GOT3 (cell line): ENCODE measurements around the gene BBS2.
A peak's percentile ranks its signal among the peaks of the same experiment; 100 is the strongest.

Experiments
- DNase-seq: peaks from one replicate; lab custom pipeline; 2025; ENCODE audit warnings: mixed read lengths; lab: John Stamatoyannopoulos, UW

Gene BBS2, protein sequence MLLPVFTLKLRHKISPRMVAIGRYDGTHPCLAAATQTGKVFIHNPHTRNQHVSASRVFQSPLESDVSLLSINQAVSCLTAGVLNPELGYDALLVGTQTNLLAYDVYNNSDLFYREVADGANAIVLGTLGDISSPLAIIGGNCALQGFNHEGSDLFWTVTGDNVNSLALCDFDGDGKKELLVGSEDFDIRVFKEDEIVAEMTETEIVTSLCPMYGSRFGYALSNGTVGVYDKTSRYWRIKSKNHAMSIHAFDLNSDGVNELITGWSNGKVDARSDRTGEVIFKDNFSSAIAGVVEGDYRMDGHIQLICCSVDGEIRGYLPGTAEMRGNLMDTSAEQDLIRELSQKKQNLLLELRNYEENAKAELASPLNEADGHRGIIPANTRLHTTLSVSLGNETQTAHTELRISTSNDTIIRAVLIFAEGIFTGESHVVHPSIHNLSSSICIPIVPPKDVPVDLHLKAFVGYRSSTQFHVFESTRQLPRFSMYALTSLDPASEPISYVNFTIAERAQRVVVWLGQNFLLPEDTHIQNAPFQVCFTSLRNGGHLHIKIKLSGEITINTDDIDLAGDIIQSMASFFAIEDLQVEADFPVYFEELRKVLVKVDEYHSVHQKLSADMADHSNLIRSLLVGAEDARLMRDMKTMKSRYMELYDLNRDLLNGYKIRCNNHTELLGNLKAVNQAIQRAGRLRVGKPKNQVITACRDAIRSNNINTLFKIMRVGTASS

DNA sequence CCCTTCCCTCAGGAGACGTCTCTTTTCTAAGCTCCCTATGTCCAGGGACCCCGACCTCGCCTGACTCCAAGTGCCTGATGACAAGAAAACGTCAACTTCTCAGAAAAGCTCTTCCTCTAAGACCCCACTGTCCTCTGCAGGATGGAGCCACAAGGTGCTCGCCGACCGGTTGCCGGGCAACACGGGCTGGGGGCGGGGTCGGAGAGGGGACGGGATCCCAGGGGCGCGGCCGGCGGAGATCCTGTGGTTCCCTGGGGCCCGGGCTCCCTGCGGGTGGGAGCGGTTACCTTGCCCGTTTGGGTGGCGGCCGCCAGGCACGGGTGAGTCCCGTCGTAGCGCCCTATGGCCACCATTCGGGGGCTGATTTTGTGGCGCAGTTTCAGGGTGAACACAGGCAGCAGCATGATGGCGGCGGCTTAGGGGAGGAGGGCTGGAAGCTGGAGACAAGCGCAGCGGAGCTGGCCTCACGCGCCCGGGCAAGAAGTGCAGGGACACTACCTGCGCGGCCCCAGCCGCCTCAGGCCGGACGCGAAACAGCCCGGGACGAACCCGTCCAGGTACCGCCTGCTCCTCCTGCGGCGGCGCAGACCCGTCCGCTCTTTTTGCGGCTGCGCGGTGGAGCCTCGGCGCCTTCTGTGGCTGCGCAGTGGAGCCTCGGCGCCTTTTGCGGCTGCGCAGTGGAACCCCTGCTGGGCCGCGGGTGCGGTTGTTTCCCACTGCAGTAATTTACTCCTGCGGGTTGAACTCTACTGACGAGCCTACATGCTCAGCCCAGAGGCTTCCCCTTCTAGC, at the start of gene BBS2:
BBS2 (minus strand) TSS at position 566 of the 792 bp plus-strand sequence; CDS start at position 404, 162 bp downstream.
- DNase-seq: peak; percentile 69

DNA sequence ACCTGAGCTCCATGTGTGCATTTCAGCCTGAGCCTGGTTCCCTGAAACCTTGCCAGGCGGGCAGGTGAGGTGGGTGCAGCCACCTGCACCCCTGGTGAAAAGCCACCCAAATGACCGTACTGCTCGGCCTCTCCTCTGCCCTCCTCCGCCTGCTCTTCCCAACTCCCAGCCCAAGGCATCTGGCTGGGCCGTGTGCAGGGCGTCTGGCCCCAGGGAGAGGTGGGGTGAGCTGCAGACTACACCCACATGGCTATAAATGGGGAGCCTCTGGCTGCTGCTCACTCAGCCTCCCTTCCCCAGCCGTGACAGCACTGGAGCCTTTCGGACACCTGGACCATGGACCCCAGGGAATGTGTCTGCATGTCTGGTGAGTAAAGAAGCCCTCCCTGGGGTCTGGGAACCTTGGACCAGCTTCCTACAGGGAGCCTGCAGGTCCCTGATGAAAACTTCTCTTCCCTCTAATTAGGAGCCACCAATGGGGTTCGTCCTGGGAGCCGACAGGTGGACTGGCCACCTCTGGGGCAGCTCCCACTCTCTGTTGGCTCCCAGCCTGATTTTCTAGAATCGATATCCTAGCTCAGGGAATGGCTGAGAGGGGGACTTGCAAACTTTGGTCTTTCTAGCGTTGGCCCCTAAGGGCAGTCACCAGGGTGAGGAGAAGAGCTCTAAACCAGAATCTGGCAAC, 45.1 kb upstream of the BBS2 start, which contains the start of gene MT4:
MT4 (plus strand) TSS at position 281 of the 685 bp plus-strand sequence; CDS start at position 337, 56 bp downstream.
- DNase-seq: no peak

DNA sequence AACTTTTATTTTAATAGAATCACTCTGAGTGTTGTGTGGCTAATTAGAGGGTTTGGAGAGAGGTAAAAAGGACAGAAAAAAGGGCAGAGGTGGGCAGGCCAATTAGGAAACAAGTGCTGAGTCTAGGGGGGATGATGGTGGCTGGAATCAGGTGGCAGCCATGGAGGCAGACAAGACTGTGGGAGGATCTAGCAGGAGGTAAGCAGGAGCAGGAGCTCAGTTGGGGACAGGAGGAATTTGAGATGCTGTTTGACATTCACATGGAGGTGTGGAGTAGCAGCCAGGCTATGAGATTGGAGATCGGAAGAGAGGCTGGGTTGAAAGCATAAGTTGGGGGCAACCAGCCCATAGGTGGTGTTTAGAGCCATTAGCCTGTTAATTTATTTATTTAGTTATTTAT, 41.3 kb upstream of the BBS2 start:
- DNase-seq: no peak

DNA sequence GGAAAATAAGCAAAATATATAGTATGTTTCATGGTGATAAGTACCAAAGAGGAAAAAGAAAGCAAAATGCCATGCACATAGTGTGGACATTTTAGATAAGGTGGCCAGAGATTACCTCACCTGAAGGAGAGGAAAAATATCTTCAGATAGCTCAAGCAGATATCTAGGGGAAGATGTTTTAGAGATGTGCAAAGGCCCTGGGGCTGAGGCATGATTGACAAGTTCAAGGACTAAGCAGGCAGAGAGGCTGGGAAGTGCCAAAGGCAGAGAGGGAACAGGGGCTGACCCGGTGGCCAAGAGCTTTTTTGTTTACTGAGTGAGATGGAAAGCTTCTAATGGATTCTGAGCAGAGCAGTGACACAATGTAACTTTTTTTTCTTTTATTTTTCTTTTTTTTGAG, 40.6 kb upstream of the BBS2 start:
- DNase-seq: no peak

DNA sequence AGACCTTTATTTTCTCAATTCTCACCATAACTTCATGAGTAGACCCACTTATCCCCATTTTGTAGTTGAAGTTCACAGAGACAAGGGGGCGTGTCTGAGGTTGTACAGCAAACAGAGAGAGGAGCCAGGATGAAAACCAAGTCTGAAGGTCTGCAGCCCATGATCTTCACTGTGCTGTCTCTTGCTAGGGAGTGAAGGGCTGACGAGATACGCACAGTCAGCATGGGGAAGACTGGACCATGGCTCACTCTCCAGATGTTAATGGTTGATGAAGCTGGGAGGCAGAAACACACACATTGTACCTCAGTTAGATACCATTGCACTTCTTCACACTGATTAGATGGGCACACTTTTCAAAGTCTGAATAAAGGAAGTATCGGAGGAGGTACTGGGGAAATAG, 39.3 kb upstream of the BBS2 start:
- no peak for DNase-seq

DNA sequence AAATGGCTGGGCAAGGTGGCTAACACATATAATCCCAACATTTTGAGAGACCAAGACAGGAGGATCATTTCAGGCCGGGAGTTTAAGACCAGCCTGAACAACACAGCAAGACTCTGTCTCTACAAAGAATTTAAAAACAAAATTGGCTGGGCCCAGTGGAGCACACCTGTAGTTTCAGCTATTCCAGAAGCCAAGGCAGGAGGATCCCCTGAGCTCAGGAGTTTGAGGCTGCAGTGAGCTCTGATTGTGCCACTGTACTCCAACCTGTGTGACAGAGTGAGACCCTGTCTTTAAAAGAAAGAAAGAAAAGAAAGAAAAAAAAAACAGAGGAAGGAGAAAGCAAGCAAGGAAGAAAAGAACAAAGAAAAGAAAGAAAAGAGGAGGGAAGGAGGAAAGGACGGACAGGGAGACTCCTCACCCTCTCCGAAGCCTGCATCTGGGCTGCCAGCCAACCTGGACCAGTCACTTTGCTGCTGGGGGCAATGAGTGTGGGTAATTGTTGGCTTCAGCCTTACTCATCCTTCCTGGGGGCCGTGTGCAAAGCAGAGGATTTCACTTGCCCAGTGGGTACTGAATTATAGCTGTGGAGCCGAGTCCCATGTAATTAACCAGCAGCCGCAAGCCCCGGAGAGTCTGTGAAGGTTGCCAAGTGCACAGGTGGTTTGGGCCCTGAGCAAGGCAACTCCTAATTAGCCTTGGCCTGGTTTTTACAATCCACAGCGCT, 38.4 kb upstream of the BBS2 start:
- no peak for DNase-seq

DNA sequence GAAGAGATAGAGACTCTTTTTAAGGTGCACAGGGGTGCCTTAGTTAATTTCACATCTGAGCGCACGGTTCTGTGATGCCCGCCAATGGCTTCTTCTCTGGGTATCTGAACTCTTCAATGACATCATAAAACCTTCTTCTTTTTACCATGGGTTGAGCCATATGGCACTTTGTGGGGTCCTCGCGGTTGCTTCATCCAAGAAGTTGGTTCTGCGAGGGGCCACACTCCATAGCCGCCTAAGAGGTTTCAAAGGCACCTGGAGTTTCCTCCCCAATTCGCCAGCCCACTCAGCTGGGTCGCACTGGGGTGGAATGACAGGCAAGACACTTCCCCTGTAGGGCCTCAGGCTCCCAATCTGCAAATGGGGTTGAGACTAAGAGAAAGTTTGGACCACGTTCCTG, 34.6 kb upstream of the BBS2 start:
- no peak for DNase-seq

DNA sequence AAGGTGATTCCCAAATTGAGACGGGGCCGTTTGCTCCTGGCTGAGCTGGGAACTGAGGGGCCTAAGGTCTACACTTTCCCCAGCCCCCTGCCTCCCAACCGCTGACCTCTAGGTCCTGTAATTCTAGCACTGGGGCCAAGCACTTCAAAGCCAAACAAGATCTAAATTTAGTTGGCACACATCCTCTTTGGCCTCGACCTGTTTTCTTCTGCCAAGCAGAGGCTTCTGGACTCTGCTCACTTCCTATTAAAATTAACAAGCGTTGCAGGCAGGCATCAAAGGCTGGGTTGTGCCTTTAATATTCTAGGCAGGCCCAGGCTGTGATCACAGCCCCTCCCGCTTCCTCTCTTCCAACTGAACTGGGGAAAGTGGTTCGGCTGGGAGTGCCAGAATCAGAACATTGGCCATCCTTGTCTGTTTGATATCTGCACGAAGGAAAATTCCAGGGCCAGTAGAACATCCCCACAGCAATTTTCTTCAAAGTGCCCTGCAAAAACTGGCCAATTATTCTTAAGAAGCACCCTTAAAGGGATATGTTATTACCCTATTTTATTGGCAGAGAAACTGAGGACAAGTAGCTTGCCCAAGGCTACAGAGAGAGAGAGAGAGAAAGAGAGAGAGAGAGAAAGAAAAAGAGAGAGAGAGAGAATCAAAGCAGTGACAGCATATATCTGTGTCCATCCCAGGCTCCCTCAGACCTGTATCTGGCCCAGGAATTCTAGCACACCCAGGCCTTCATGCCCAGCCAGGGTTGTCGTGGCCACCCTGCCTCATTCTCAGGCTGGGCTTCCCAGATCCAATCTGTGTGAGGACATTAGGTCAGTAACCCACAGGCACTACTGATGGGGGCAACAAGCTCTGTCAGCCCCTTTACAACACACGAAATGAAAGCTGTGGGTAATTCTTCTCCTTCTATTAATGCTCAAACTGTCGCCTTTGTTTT, 32.2 kb upstream of the BBS2 start:
- DNase-seq: no peak

DNA sequence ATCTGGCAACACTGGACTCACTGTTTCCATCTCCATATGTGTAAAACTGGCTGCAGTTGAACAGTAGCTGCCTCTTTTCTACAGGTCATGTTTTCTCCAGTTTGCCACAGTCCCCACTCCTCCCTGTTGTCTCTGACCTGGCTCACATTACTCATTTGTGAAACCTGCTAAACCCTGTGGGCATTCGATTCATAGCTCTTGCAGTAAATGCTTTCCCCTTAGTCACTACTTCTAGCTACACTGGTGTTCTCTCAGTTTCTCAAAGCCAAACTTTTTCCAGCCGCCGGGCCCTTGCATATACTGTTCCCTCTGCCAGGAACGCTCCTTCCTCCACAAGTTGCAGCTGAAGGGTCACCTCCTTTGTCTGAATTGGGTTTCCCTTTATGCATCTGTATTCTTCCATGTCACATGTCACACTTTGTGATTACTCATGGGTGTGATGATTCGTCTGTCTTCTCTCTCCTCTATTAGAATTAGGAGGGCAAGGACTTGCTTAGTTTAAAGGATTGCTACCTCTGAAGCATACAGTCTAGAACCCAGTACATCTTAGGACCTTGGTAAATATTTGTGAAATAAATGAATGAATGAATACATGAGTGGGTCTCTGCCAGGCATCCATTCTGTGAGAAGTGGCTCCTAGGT, 30.0 kb upstream of the BBS2 start:
- no peak for DNase-seq

DNA sequence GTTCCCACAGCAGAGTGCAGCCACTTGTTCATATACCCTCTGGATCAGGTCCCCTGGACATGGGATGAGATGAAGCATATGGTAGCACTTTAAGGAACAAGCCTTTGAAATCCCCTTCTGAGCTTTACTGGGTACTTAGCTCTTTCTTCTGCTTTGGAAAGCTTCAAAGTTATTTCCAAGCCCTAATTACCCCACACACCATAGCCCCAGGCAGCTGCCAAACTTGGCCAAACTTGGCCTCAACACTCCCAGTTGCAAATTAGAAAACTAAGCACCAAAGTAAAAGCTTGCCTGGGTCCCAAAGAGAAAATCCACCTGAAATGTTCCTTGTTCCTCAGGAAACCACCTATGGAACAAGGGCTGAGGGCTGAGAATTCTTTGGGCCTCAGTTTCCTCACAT, 29.3 kb upstream of the BBS2 start:
- no peak for DNase-seq

DNA sequence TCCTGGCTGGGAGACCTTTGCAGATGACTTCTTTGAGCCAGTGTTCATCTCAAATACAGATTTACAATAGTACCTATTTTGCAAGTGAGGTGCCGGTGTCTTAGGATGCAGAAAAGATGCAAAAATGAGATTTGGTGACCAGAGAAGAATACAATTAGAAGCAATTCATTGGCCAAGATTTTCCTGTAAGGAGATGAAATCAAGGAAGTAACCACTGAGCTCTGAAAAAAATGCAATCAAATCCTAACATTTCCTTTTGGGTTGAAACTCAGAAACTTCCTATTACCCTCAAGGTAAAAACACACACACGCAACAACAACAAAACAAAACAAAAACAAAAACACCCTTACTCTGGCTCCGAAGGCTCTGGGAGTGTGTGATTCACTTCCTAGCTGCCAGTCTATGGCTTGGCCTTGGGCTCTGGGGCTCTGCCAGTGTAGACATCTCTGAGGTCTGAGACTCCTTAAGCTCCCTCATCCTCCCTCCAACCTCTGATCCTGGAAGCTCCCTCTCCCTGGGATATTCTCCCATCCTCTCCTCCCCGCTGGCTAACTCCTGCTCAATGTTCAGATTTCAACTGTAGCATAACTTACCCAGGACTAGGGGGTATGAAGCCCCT, 28.2 kb upstream of the BBS2 start:
- DNase-seq: no peak

DNA sequence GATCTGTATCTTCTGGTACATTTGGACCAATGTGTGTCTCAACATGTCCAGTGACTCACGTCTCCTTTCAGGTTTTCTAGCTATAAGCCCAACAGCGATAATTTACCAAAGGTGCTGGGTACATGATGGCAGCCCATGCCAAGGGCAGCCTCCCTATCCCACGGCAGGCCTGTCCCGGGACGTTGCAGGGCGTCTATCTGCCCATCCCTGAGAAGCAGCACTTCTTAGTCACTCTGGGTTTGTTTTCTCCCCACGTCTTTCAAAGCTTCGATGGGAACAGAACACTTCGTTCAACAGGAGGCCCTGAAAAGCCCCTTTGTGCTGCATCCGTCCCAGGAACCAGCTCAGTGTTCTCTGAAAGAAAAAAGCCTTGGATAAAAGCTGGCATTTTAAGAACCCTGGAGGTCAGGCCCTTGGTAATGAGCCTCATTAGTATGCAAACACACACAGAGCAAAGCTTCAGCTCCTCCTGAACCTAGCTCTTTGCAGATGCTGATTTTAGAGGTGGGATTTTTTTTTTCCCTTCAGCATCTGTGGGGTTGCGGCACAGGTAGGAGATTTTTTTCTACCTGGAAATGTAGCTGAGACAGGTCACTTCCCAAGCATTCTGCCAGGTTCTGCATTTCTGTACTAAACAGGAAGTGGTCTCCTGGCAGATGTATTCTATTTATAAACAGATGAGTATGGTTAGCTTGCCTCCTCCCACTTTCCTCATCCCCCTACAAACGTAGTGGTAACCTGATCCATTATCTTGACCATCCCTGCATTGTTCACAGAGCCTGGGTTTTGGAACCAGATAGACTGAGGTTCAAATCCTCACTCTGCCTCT, 27.5 kb upstream of the BBS2 start:
- DNase-seq: no peak

DNA sequence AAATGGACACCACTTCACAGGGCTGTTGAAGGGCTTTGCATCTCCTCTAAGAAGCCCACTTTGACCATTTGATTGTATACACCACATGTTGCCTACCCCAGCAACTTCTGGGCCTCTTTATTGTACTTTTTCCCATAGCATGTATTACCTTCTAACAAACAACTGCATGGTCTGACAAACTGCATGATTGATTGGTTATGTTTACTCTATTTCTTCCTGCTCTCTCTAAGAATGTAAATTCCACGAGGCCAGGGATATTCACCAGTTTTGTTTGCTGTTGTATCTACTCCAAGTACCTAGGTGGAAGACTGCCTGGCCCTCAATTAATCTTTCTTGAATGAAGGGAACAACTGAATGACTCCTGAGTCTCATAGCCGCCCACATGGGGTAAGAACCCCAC, 22.2 kb upstream of the BBS2 start:
- DNase-seq: no peak

DNA sequence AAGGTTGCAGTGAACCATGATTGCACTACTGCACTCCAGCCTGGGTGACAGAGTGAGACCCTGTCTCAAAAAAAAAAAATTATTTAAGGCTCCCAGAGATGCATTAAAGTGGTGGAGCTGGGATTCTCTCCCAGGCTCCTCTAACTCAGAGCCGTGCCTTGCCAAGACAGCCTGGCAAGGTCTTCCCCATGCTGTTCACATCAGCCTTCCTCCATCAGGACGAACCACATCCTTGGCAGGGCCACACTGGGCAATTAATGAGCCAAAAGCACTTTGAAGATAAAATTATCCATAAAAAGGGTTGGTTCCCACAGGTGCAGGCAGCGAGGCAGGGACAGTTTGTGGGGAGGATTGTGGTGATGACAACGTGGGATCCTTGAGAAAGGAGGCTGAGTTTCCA, 19.8 kb upstream of the BBS2 start:
- DNase-seq: no peak

DNA sequence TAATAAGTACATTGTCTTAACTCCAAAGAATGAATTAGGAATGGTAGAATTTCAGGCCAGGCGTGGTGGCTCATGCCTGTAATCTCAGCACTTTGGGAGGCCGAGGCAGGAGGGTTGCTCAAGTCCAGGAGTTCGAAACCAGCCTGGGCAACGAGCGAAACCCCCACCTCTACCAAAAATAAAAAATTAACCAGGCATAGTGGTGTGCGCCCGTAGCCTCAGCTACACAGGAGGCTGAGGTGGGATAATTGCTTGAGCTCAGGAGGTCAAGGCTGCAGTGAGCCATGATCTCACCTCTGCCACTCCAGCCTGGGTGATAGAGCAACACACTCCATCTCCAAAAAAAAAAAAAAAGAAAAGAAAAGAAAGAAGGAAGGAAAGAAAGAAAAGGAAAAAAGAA, 18.5 kb upstream of the BBS2 start:
- no peak for DNase-seq

DNA sequence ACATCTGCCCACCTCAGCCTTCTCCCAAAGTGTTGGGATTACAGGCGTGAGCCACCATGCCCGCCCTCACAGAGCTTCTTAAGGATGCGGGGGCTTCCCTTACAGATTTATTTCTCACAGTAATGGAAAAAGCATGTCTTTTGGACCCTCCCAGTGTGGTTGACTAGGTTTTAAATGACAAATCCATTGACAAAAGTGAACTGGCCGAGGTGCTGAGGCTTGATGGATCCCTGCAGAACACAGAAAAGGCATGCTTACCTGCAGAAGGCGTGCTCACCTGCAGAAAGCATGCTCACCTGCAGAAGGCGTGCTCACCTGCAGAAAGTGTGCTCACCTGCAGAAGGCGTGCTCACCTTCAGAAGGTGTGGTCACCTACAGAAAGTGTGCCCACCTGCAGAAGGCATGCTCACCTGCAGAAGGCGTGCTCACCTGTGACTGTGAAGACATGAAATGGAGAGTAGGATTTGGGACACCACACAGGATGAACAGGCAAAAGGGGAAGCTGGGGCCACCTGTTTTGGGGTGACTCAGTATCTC, 15.1 kb upstream of the BBS2 start:
- DNase-seq: no peak

DNA sequence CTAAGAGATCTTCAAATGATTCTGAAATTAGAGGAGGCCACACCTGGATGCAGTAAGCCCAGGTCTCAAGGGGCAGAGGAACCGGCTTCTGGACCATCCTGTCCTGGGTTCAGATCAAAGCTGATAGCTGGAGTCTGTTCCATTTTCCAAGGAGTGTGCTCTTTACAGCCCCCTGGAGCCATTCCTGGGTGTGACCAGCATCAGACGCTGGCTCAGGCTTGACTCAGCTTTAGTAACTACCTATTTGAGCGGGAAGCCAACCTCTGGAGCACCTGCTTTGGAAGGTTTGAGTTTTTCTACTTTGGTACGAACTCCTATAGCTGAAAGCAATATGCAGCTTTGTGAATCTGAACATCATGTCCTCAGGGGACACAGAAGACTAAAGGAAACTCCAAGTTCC, 12.9 kb upstream of the BBS2 start:
- no peak for DNase-seq

DNA sequence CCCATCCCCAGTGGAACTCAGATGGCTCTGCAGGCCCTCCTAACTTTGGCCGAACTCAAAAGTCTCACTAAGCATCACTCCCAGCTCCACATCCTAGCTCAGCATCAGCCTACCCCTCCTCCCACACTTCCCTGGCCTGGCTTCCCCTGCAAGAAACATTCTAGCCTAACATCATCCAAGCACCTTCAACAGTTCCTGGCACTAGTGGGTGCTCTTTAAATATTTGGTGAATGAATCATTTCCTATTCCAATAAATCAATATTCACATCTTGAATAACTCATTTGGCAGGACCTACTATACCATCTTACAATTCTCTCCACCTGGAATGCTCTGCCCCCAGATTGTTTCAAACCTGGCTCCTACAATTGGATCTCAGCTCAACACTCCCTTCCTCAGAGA, 11.0 kb upstream of the BBS2 start:
- no peak for DNase-seq
